Measurements from ENCODE around the gene CNTN4.

DNA sequence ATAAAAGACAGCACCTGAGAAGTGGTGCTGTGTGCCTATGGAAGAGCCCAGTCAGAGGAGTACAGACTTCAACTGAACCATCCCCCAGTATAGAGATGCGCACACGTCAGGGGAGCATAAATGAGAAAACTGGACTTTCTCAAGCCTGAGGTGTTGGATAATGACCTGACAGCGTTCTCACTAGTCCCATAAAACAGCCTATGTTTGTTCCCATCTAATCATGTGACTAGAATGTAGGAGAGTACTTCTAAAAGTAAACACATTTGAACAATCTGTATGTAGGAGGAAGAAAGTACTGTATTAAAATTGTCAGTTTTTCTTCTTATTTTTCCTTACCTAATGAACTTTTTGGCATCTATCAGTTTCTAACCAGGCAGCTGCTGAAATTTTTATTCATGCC is 498.9 kb downstream of the CNTN4 start:
- TF ChIP-seq POLR2AphosphoS5 (IDR thresholded peaks at IDR 0.05) (no peak), POLR2A (IDR thresholded peaks at IDR 0.05) (no peak)
- TF ChIP-seq, protein P1, sequence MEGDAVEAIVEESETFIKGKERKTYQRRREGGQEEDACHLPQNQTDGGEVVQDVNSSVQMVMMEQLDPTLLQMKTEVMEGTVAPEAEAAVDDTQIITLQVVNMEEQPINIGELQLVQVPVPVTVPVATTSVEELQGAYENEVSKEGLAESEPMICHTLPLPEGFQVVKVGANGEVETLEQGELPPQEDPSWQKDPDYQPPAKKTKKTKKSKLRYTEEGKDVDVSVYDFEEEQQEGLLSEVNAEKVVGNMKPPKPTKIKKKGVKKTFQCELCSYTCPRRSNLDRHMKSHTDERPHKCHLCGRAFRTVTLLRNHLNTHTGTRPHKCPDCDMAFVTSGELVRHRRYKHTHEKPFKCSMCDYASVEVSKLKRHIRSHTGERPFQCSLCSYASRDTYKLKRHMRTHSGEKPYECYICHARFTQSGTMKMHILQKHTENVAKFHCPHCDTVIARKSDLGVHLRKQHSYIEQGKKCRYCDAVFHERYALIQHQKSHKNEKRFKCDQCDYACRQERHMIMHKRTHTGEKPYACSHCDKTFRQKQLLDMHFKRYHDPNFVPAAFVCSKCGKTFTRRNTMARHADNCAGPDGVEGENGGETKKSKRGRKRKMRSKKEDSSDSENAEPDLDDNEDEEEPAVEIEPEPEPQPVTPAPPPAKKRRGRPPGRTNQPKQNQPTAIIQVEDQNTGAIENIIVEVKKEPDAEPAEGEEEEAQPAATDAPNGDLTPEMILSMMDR (IDR thresholded peaks at IDR 0.05): no peak

Data from breast epithelium (tissue), 3 donors.